Brain microvascular endothelial cell (primary cell): ENCODE data around the gene KCNH8.
"Not testable (repeated sequence)": the region's sequence is repeated elsewhere in the genome, so short reads cannot be mapped to it uniquely, and the experiment has no call there.

ENCODE experiments used
- DNase-seq: peaks from one replicate; pipeline ENCODE4 v3.0.0-alpha.2; 2020
- H3K27ac ChIP-seq: fragments of 250-450 bp; sonication (Bioruptor Pico); 2 replicates; pipeline ENCODE4 v1.5.1; 2020; ENCODE audit warnings: mild to moderate bottlenecking, moderate library complexity
- H3K27me3 ChIP-seq: fragments of 250-450 bp; sonication (Bioruptor Pico); replicated peaks from 2 replicates; pipeline ENCODE4 v1.5.1; 2020; ENCODE audit warnings: mild to moderate bottlenecking
- H3K36me3 ChIP-seq: fragments of 250-450 bp; sonication (Bioruptor Pico); replicated peaks from 2 replicates; pipeline ENCODE4 v1.5.1; 2020; ENCODE audit warnings: mild to moderate bottlenecking
- H3K4me3 ChIP-seq: 2 replicates; pipeline ENCODE4 v1.5.1; 2011; ENCODE audit warnings: low read depth, mild to moderate bottlenecking, control low read depth, low read length, moderate library complexity
- in situ Hi-C: cut with HindIII; loops from 2 replicates; pipeline ENCODE4 v1.10.0; 2017; ENCODE audit warnings: low sequenced_read_pairs, low pct_ligation_motif_present
- TF ChIP-seq, protein P1 (sequence below): IDR thresholded peaks from 2 replicates; pipeline ENCODE4 v1.5.1; 2011; ENCODE audit warnings: low read depth, mild to moderate bottlenecking, moderate library complexity, low read length, control low read depth, inconsistent platforms; ENCODE audit errors: missing control alignments

The KCNH8 gene

DNA sequence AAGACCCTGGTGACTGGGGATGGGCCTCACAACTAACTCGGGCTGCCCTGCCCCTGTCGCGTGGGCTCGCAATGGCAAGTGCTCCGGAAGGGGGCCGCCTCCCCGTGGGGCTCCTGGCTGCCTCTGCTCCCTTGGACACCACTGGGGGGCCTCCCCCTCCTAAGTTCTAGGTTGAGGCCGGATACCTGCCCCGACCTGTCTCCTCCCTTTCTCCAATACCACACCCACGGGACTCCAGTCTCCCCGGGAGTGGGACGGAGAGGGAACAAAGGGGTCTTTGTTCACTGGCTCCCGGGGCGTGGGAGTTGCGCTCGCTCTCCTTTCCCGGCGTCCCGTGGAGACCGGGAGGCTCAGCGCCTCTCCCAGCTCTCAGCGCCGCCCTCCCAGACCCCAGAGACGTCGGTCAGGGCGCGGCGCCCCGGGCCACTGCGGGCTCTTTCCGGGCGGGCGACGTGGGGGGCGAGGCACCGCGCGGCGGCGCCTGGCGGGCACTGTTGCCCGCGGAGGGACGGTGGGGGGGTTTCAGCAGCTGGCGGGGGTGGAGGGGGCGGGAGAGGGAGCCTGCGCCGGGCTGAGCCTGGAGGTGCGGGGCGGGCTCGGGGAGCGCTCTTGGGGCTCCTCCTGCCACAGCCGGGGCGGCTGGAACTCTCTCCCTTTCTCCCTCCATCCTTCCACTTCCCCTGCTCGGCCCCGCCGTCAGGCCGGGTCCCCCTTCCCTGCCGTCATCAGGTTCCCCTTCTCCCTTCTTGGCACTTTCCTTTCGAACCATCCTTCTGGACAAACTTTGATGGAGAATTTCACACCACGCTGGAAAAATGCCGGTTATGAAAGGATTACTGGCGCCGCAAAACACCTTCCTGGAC, at the start of gene KCNH8:
KCNH8 (plus strand) TSS at position 606 of the 863 bp plus-strand sequence; CDS start at position 816, 210 bp downstream.
- Histone ChIP-seq H3K27ac (no peak within 1 kb of the TSS), H3K36me3 (no peaks in the 10 kb centered on the region), H3K27me3 (peaks cover 9% of the 10 kb centered on the region), H3K4me3 (peak within 1 kb of the TSS; percentile 65)
- DNase-seq, result no peak
- in situ Hi-C loops, result no loop called here
- TF ChIP-seq, protein P1, sequence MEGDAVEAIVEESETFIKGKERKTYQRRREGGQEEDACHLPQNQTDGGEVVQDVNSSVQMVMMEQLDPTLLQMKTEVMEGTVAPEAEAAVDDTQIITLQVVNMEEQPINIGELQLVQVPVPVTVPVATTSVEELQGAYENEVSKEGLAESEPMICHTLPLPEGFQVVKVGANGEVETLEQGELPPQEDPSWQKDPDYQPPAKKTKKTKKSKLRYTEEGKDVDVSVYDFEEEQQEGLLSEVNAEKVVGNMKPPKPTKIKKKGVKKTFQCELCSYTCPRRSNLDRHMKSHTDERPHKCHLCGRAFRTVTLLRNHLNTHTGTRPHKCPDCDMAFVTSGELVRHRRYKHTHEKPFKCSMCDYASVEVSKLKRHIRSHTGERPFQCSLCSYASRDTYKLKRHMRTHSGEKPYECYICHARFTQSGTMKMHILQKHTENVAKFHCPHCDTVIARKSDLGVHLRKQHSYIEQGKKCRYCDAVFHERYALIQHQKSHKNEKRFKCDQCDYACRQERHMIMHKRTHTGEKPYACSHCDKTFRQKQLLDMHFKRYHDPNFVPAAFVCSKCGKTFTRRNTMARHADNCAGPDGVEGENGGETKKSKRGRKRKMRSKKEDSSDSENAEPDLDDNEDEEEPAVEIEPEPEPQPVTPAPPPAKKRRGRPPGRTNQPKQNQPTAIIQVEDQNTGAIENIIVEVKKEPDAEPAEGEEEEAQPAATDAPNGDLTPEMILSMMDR, result no peak

DNA sequence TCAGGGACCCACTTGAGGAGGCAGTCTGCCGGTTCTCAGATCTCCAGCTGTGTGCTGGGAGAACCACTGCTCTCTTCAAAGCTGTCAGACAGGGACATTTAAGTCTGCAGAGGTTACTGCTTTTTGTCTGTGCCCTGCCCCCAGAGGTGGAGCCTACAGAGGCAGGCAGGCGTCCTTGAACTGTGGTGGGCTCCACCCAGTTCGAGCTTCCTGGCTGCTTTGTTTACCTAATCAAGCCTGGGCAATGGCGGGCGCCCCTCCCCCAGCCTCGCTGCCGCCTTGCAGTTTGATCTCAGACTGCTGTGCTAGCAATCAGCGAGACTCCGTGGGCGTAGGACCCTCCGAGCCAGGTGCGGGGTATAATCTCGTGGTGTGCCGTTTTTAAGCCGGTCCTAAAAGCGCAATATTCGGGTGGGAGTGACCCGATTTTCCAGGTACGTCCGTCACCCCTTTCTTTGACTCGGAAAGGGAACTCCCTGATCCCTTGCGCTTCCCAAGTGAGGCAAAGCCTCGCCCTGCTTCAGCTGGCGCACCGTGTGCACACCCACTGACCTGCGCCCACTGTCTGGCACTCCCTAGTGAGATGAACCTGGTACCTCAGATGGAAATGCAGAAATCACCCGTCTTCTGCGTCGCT, 45.5 kb upstream of the KCNH8 start:
- H3K4me3 ChIP-seq, in situ Hi-C loops, DNase-seq, H3K27ac ChIP-seq, H3K27me3 ChIP-seq, H3K36me3 ChIP-seq: not testable (repeated sequence)

DNA sequence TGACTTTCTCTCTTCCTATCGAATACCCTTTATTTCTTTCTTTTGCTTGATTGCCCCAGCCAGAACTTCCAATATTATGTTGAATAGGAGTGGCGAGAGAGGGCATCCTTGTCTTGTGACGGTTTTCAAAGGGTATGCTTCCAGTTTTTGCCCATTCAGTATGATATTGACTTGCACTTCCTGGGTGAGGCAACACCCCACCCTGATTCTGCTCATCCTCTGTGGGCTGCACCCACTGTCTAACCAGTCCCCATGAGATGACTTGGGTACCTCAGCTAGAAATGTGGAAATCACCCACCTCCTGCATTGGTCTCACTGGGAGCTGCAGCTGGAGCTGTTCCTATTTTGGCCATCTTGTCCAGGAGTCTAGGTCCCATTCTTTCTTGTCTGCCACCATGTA, 44.8 kb upstream of the KCNH8 start:
- in situ Hi-C loops, result no loop called here
- TF ChIP-seq, protein P1, result no peak

DNA sequence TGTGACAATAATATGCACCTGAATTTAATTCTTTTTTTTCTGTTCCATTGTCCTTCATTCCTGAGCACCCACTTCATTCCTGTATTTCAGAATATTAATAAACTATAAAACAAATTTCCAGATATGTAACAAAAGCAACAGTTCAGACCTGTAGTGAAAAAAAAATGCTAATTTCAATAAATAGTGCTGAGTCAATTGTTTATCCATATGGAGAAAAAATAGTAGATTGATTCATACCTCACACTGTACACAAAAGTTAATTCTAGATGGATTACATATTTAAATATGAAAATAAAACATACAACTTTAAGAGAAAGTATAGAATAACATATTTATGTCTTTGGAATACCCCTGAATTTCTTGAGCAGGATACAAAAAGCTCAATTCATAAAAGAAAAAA, 43.9 kb upstream of the KCNH8 start:
- TF ChIP-seq, protein P1, result no peak
- no peaks in the 10 kb centered on the region for H3K36me3 ChIP-seq
- H3K4me3 ChIP-seq, result no peak overlapping the region
- no peaks in the 10 kb centered on the region for H3K27me3 ChIP-seq
- in situ Hi-C loops, result no loop called here
- no peak for DNase-seq
- H3K27ac ChIP-seq, result no peak overlapping the region

More for the DNA sequence above, 44.8 kb upstream of the KCNH8 start:
- DNase-seq, result no peak
- no peaks in the 10 kb centered on the region for H3K27me3 ChIP-seq
- H3K36me3 ChIP-seq, result no peaks in the 10 kb centered on the region
- no peak overlapping the region for H3K4me3 ChIP-seq
- H3K27ac ChIP-seq, result no peak overlapping the region

DNA sequence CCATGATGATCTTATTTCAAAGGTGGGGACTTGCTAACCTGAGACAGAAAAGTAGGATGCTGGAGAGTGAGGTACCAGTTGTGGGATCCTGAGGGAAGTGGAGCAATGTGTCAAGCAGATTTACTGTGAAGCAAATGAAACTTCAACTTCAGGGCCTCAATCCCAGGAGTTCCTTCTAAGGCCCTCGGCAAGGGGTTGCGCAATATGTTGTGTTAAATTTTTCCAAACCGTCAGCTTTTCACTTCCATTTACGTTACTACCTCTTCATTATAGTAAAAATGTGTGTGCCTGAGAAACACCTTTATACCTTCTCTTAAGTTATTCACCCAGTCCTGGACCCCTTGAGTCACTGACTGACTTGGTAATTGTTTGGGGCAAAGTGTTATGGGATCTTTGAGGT, 42.5 kb upstream of the KCNH8 start:
- Histone ChIP-seq H3K27me3 (no peaks in the 10 kb centered on the region), H3K4me3 (no peak overlapping the region), H3K36me3 (no peaks in the 10 kb centered on the region), H3K27ac (no peak overlapping the region)
- DNase-seq, result no peak
- TF ChIP-seq, protein P1, result no peak
- in situ Hi-C loops, result no loop called here

DNA sequence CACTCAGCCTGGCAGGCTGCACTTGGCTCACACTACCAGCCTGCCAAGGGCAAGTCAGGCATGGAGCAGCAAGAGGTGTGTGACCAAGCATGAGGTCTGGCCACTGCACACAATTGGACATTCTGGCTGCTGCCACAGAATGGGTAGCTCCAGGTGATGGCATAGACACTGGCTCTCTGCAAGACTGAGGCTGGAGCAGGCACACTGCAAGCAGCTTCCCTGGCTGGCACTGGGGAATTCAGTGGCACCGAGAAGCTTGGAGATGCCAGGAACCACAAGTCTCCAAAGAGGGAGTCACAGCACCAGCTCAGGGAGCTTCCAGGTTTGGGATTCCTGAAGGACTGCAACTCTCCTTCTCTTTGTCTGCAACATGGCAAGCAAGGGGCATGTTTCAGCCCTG, 42.0 kb upstream of the KCNH8 start:
- no peak for DNase-seq
- in situ Hi-C loops, result no loop called here
- no peak overlapping the region for H3K27ac ChIP-seq
- H3K27me3 ChIP-seq, result no peaks in the 10 kb centered on the region
- H3K4me3 ChIP-seq, result no peak overlapping the region
- TF ChIP-seq, protein P1, result no peak
- no peaks in the 10 kb centered on the region for H3K36me3 ChIP-seq
